ENCODE results near the gene SORCS2.

SORCS2 gene

DNA sequence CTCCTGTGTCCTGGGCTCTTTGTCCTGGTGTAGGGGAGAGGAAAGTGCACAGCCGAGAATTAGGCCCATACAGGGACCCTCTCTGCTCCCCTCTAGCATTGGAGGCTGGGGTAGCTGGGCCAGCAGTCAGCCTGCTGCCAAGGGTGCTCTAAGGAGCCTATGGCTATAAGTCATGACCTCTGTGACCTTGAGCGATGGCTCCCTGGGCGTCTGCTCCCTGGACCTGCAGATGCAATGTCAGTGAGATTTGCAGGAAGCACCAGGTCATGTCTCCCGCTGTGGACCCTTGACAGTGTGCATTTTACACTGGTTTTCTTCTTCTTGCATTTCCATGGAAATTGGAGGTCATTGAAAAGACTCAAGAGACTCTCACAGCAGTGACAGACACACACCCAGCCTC, 476.5 kb downstream of the SORCS2 start:
- DNase-seq (ENCODE audit: low read depth), result no peak

DNA sequence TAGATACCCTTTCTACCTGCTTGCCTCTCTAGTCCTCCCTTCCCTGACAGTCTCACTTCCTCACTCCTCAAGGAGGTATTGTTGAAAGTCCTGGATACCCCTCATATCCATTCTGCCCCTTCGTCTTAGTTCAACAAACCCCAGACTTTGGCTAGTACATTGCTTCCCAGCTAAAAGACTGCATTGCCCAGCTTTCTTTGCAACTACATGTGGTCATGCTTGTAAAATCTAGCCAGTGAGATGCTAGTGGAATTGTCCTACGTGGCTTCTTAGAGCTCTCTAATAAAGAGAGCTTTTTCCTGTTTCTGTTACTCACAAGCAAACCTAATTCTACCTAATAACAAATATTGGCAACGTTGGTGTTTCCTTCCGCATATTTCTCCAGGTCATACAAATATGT, 480.3 kb downstream of the SORCS2 start:
- no peak for DNase-seq (ENCODE audit: low read depth)

- no peak for DNase-seq (ENCODE audit: low read depth)
Measured at GRCh38 chr4:7673121-7673520, 480.8 kb downstream of the SORCS2 start.

- DNase-seq (ENCODE audit: low read depth), result no peak
Measured at GRCh38 chr4:7674706-7675105, 482.4 kb downstream of the SORCS2 start.

GRCh38 chr4:7675136-7675535, 482.8 kb downstream of the SORCS2 start:
- no peak for DNase-seq (ENCODE audit: low read depth)

DNA sequence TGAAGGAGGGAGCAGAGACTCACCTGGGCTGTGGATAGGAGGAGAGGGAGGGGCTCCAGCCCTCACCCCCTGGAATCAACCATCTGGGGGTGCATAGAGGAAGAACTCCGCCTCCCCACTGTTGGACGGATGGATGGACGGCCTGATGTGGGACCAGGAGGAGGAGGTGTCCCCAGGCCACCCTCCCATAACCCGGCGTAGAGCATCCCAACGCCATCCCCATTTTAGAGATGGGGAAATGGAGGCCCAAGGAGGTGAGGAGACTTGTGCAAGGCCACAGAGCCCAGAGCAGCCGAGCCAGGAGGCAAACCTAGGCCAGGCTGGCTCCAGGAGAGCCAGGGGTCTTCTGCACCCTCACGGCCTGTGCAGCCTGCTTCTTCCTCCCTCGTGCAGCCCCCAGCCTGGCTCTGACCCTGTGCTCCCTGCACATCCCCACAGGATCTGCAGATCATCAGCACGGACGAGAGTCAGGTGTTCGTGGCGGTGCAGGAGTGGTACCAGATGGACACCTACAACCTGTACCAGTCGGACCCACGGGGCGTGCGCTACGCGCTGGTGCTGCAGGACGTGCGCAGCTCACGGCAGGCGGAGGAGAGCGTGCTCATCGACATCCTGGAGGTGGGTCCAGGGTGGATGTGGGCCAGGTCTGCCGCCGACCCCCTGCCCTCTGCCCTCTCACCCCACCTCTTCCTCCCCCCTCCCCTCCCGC, 483.4 kb downstream of the SORCS2 start:
- no peak for DNase-seq (ENCODE audit: low read depth)

DNA sequence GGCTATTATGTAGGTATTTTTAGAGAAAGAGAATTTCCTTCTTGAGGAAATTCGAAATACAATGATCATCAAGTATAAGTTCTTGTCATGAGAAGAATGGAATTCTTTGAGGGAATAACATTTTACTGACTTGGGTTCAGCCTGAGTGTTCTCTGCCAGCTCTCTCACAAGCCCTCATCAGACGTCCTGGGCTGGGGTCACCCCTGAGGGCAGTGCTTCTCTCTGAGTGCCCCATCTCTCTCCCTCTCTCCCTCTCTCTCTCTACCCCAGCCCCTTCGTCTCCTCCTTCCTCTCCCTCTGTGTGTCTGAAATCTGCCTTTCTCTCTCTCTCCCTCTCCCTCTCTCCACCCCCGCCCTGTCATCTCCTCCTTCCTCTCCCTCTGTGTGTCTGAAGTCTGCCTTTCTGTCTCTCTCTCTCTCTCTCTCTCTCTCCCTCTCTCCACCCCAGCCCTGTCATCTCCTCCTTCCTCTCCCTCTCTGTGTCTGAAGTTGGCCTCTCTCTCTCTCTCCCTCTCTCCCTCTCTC, 484.1 kb downstream of the SORCS2 start:
- no peak for DNase-seq (ENCODE audit: low read depth)

DNA sequence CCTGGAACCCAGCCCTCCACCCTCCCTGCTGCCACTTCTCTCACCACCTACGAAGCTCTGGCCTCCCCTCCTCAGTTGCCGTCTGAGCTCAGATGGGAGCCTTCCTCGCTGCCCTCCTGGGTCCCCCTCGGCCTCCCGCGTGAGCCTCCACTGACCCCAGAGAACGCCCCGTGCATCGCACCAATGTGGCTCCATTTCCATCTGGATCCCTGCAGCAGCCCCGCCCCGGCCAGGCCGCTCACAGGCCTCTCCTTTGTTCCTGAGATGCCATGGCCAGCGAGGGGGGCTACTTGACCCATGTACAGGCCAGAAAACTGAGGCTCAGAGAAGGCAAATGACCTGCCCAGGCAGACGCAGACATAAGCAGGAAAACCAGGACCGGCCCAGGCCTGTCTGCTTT, 484.7 kb downstream of the SORCS2 start:
- DNase-seq (ENCODE audit: low read depth), result no peak

DNA sequence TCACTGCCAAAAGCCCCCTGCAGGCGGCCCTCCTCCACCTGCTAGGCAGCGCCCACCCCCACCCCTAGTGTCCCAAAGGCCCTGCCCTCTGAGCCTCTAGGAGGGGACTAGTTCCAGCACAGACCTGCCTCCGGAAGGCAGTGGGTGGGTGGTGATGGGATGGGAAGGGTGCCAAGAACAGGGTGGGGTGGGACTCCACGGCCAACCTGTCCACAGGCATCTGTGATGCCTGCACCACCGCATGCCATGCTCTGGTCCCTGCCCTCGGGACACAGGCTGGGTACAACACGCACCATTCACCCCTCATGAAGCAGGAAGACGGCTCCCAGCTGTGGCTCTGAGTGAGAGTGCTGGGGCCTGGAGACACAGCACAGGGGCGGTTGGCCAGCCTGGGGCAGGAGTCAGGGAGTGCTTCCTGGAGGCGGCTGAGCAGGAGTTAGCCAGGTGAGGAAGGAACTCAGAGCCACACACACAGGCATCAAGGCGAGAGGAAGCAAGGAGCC, 485.5 kb downstream of the SORCS2 start:
- DNase-seq (ENCODE audit: low read depth), result no peak

GRCh38 chr4:7678318-7678852, 486.0 kb downstream of the SORCS2 start:
- no peak for DNase-seq (ENCODE audit: low read depth)

GRCh38 chr4:7679406-7680040, 487.2 kb downstream of the SORCS2 start:
- DNase-seq (ENCODE audit: low read depth), result no peak

- no peak for DNase-seq (ENCODE audit: low read depth)
Measured at GRCh38 chr4:7680106-7680505, 487.8 kb downstream of the SORCS2 start.

GRCh38 chr4:7680731-7681130, 488.4 kb downstream of the SORCS2 start:
- DNase-seq (ENCODE audit: low read depth), result no peak

- no peak for DNase-seq (ENCODE audit: low read depth)
Measured at GRCh38 chr4:7683126-7683703, 490.9 kb downstream of the SORCS2 start.

DNA sequence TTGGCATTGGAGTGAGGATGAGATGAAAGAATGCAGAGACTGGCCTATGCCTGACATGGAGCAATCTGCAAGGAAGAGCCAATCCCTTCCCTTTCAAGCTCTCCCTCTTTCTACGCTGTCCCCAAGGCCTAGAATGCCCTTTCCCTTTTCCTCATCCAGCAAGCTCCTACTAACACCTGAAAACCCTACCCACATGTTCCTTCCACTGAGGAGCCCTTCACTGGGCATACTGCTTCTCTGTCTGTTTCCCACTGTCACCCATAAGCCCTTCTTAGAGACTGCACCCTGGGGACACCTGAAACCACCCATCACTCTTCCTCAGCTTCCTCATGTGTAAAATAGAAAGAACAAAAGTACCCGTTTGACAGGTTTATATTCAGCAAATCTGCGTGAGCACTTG, 492.0 kb downstream of the SORCS2 start:
- no peak for DNase-seq (ENCODE audit: low read depth)

DNA sequence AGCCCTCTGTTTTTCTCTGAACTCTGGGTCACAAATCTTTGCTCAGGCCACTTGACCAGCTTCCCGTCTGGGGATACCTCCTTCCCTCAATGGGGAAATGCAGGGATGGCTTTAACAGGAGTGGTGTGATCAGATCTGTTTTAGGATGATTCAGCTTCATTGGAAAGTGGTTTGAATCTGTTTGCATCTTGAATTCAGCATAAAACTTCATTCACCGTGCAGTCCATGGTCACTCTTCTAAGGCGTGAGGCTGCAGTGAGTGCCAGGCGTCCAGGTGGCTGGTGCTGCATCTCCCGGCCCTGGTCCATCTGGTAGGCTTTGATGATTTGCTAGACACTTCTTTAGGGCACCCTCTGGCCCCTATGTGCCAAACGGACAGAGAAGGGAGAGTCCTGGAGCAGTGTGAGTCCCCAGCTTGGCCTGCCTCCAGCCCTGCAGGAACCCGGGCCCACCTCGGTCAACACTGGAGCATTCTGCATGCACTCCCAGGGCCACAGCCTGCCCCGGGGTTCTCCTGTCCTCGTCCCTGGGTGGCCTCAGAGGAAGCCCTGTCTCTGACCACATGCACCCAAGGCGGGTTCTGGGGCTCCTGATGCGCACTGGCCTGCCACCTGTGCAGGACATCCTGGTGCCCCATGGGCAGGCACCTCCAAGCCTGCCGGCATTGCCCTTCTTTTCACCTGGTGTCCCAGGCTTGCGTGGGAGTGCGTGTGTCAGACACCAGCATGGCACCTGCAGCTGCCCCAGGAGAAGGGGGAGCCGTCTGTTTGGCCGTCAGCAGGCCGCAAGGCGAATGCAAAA, 493.9 kb downstream of the SORCS2 start:
- no peak for DNase-seq (ENCODE audit: low read depth)

- DNase-seq (ENCODE audit: low read depth), result no peak
Measured at GRCh38 chr4:7687006-7687405, 494.7 kb downstream of the SORCS2 start.

DNA sequence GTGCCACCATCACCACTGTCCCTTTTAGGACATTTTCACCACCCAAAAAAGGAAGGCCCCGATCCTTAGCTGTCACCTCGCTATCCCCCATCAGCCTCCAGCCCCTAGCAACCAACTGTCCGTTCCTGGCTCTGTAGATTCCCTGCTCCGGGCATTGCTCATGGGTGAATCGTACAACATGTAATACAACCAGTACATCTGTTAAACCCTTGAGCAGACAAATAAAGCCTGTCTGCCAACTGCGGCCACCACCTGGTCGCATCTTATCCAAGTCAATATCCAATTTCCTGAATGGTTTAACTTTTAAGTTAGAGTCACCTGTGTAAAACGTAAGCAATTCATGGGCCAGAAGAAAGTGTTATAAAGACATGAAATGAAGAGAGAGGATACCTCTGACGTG, 495.5 kb downstream of the SORCS2 start:
- DNase-seq (ENCODE audit: low read depth), result no peak

DNA sequence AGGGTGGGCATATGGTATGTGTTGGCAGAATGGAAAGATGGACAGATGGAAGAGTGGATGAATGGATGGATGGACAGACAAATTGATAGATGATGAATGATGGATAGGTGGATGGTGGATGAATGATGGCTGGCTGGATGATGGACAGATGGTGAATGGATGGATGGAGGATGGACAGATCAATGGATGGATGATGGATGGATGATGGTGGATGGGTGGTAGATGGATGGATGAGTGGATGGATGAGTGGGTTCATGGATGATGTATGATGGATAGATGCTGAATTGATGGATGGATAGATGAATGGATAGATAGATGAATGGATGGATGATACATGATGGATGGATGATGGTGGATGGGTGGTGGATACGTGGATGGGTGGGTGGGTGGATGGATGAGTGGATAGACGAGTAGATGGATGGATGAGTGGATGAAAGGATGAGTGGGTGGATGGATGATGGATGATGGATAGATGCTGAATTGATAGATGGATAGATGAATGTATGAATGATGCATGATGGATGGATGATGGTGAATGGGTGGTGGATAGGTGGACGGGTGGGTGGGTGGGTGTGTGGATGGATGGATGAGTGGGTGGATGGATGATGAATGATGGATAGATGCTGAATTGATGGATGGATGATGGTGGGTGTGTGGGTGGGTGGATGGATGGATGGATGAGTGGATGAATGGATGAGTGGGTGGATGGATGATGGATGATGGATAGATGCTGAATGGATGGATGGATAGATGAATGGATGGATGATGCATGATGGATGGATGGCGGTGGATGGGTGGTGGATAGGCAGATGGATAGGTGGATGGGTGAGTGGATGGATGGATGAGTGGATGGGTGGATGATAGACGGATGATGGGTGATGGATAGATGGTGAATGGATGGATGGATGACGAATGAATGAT, 497.7 kb downstream of the SORCS2 start:
- DNase-seq (ENCODE audit: low read depth), result no peak

- no peak for DNase-seq (ENCODE audit: low read depth)
Measured at GRCh38 chr4:7691061-7691460, 498.7 kb downstream of the SORCS2 start.

DNA sequence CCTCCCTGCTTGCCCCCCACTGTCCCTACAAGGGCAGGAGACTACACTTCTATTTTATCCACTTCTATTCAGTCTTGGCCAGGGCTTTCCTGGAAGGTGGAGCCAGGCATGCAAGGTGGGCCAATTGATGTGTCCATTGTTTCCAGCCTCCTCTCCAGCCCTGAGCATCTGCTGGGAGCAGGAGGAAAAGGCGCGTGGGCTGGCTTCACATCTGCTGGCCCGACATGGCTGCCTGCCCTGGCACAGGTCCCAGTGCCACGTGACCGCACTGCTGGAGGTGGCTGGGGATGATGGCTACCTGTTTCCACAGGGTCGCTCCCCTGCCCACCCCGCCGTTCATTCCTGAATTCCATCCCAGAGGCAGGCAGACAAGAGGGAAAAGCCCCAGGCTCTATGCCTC, 499.6 kb downstream of the SORCS2 start:
- no peak for DNase-seq (ENCODE audit: low read depth)
